Fibroblast of lung (primary cell): ENCODE measurements around the gene LPCAT1. TPM values are rescaled to one million over a fixed set of nuclear protein-coding genes. Genes with fewer than 3 reads are reported as not detected.

Experiments
- DNase-seq, 2 donors: peaks; one replicate each; pipeline versions ENCODE4 v3.0.0 to v3.0.0-alpha.2; 2010; ENCODE audit warnings: low read depth in 2 of 2
- H2AFZ ChIP-seq: 2 replicates; pipeline ENCODE4 v1.5.1; 2012; ENCODE audit warnings: low read length, control low read depth, inconsistent platforms
- H3K27ac ChIP-seq: 2 replicates; pipeline ENCODE4 v1.5.1; 2011; ENCODE audit warnings: low read length, control low read depth; ENCODE audit not compliant: insufficient read depth
- H3K27me3 ChIP-seq: 2 replicates; pipeline ENCODE4 v1.5.1; 2011; ENCODE audit warnings: mild to moderate bottlenecking, low read length; ENCODE audit not compliant: control insufficient read depth, insufficient read depth
- H3K36me3 ChIP-seq: 2 replicates; pipeline ENCODE4 v1.5.1; 2011; ENCODE audit warnings: low read length; ENCODE audit not compliant: control insufficient read depth, insufficient read depth
- H3K4me1 ChIP-seq: 2 replicates; pipeline ENCODE4 v1.5.1; 2011; ENCODE audit warnings: low read length; ENCODE audit not compliant: control insufficient read depth, insufficient read depth; ENCODE audit errors: extremely low read depth
- H3K4me2 ChIP-seq: 2 replicates; pipeline ENCODE4 v1.5.1; 2011; ENCODE audit warnings: low read length, control low read depth; ENCODE audit not compliant: insufficient read depth; ENCODE audit errors: extremely low read depth
- H3K4me3 ChIP-seq, 4 experiments: fragments of 200-600 bp in 1 of 4; sonication (generic) in 1 of 4; replicated peaks in 1 of 4; 2 replicates each; pipeline ENCODE4 v1.5.1; 2011 to 2016; ENCODE audit warnings: low read length in 4 of 4, low read depth in 3 of 4, mild to moderate bottlenecking in 3 of 4, control low read depth in 2 of 4, inconsistent platforms in 1 of 4, mixed read lengths in 1 of 4; ENCODE audit not compliant: insufficient read depth in 1 of 4; ENCODE audit errors: control extremely low read depth in 1 of 4
- H3K79me2 ChIP-seq: 2 replicates; pipeline ENCODE4 v1.5.1; 2012; ENCODE audit warnings: mild to moderate bottlenecking, low read length, inconsistent platforms; ENCODE audit not compliant: control insufficient read depth, insufficient read depth
- H3K9ac ChIP-seq: 2 replicates; pipeline ENCODE4 v1.5.1; 2011; ENCODE audit warnings: mild to moderate bottlenecking, low read length, control low read depth; ENCODE audit not compliant: insufficient read depth
- H3K9me3 ChIP-seq: 2 replicates; pipeline ENCODE4 v1.5.1; 2012; ENCODE audit warnings: low read depth, low read length; ENCODE audit not compliant: control insufficient read depth, insufficient read depth
- H4K20me1 ChIP-seq: 2 replicates; pipeline ENCODE4 v1.5.1; 2011; ENCODE audit warnings: low read length; ENCODE audit not compliant: control insufficient read depth, insufficient read depth; ENCODE audit errors: extremely low read depth
- CTCF ChIP-seq, 2 donors: IDR thresholded peaks in 1 of 2; conservative IDR thresholded peaks in 1 of 2; 1 replicate in 1 of 2; 2 replicates in 1 of 2; pipeline ENCODE4 v1.5.1; 2011 to 2012; ENCODE audit warnings: low read length in 2 of 2, control low read depth in 1 of 2, inconsistent platforms in 1 of 2, low read depth in 1 of 2, mild to moderate bottlenecking in 1 of 2
- EZH2 ChIP-seq: IDR thresholded peaks from 2 replicates; pipeline ENCODE4 v1.5.1; 2012; ENCODE audit warnings: low read length, control low read depth, mild to moderate bottlenecking; ENCODE audit errors: missing control alignments
- polyA plus RNA-seq, 2 donors: library from polyadenylated mRNA; depleted of rRNA in 1 of 2; stranded (reverse) in 1 of 2; unstranded in 1 of 2; fragments of >200 nt; gene quantifications; 2 replicates each; pipeline ENCODE4 v1.2.1, GENCODE V29; 2011 to 2012; ENCODE audit warnings: missing spikeins in 1 of 2
- total RNA-seq: library from RNA; depleted of rRNA; stranded (reverse); fragments of >200 nt; gene quantifications from 2 replicates; pipeline ENCODE4 v1.2.1, GENCODE V29; 2014

Gene LPCAT1
- total and polyA plus RNA-seq, 2 donors (not counting 1 experiment from before 2014, with no cell fraction given), result 50.8 to 65.2 TPM

GRCh38 chr5:1444361-1445189, 79.2 kb downstream of the LPCAT1 start:
- Histone ChIP-seq H3K4me2 (no peak overlapping the region), H3K27me3 (peaks cover 38% of the 10 kb centered on the region), H3K4me1 (no peaks in the 10 kb centered on the region)

GRCh38 chr5:1443991-1444360, 79.8 kb downstream of the LPCAT1 start:
- H3K79me2 ChIP-seq, result no peaks in the 10 kb centered on the region
- no peak overlapping the region for H3K4me3 ChIP-seq
- H3K36me3 ChIP-seq, result no peaks in the 10 kb centered on the region
- H2AFZ ChIP-seq, result no peak overlapping the region
- H3K4me1 ChIP-seq, result no peaks in the 10 kb centered on the region
- no peak for DNase-seq
- no peaks in the 10 kb centered on the region for H4K20me1 ChIP-seq
- H3K4me2 ChIP-seq, result no peak overlapping the region
- TF ChIP-seq EZH2 (no peak), CTCF (conservative IDR thresholded peaks at IDR 0.05 in 1 of 2, IDR thresholded peaks at IDR 0.05 in 1 of 2; ENCODE audit: low read depth in 1 of 2, low read length in 2 of 2) (no peak)
- no peaks in the 10 kb centered on the region for H3K9me3 ChIP-seq
- H3K27ac ChIP-seq, result no peak overlapping the region
- H3K27me3 ChIP-seq, result peaks cover 38% of the 10 kb centered on the region
- no peak overlapping the region for H3K9ac ChIP-seq

More at GRCh38 chr5:1444361-1445189, 79.2 kb downstream of the LPCAT1 start:
- no peak overlapping the region for H3K9ac ChIP-seq
- H3K36me3 ChIP-seq, result no peaks in the 10 kb centered on the region
- no peak overlapping the region for H2AFZ ChIP-seq
- H3K79me2 ChIP-seq, result no peaks in the 10 kb centered on the region
- no peak overlapping the region for H3K27ac ChIP-seq
- no peak overlapping the region for H3K4me3 ChIP-seq
- H4K20me1 ChIP-seq, result no peaks in the 10 kb centered on the region
- H3K9me3 ChIP-seq, result no peaks in the 10 kb centered on the region
- no peak for DNase-seq
- TF ChIP-seq EZH2, result peak; percentile 80
- TF ChIP-seq CTCF (conservative IDR thresholded peaks at IDR 0.05 in 1 of 2, IDR thresholded peaks at IDR 0.05 in 1 of 2; ENCODE audit: low read depth in 1 of 2, low read length in 2 of 2), result no peak

- no peak overlapping the region for H2AFZ ChIP-seq
- H3K79me2 ChIP-seq, result no peaks in the 10 kb centered on the region
- no peak overlapping the region for H3K4me3 ChIP-seq
- no peaks in the 10 kb centered on the region for H3K4me1 ChIP-seq
- H3K27me3 ChIP-seq, result peaks cover 38% of the 10 kb centered on the region
- no peak for TF ChIP-seq CTCF (conservative IDR thresholded peaks at IDR 0.05 in 1 of 2, IDR thresholded peaks at IDR 0.05 in 1 of 2; ENCODE audit: low read depth in 1 of 2, low read length in 2 of 2)
- no peak for TF ChIP-seq EZH2
- H3K27ac ChIP-seq, result no peak overlapping the region
- no peaks in the 10 kb centered on the region for H4K20me1 ChIP-seq
- H3K9ac ChIP-seq, result no peak overlapping the region
- DNase-seq, result no peak
- no peaks in the 10 kb centered on the region for H3K9me3 ChIP-seq
- H3K4me2 ChIP-seq, result no peak overlapping the region
- H3K36me3 ChIP-seq, result no peaks in the 10 kb centered on the region
Measured at GRCh38 chr5:1443171-1443570, 80.6 kb downstream of the LPCAT1 start.
